AG04449 (cell line): ENCODE results near the gene PRDM1.

ENCODE experiments used
- CTCF ChIA-PET: fragments of 350-600 bp; formaldehyde crosslinking; extraction: SDS; loops from one replicate; lab custom pipeline; 2021; ENCODE audit warnings: antibody characterized with exemption; lab: Yijun Ruan, JAX
- POLR2A ChIA-PET: fragments of 400-600, 350-600 bp; formaldehyde crosslinking; extraction: SDS; loops from one replicate; lab custom pipeline; 2020; ENCODE audit warnings: antibody characterized with exemption, inconsistent platforms; lab: Yijun Ruan, JAX
- DNase-seq: peaks from one replicate; pipeline ENCODE4 v3.0.0-alpha.2; 2010; ENCODE audit warnings: low read depth, low spot score
- H3K4me3 ChIP-seq: 2 replicates; pipeline ENCODE4 v1.5.1; 2011; ENCODE audit warnings: low read depth, mild to moderate bottlenecking, control low read depth, low read length
- CTCF ChIP-seq: IDR thresholded peaks from one replicate; pipeline ENCODE4 v1.5.1; 2011; ENCODE audit warnings: mild to moderate bottlenecking, moderate library complexity, low read length, control low read depth, inconsistent platforms; ENCODE audit not compliant: insufficient read depth; ENCODE audit errors: missing control alignments

PRDM1 gene

GRCh38 chr6:106100755-106101154, 14.6 kb downstream of the PRDM1 start:
- CTCF ChIA-PET, result no interaction called here
- H3K4me3 ChIP-seq, result no peak overlapping the region
- no peak for TF ChIP-seq CTCF
- POLR2A ChIA-PET, result no interaction called here
- DNase-seq, result no peak

GRCh38 chr6:106101466-106101865, 15.3 kb downstream of the PRDM1 start:
- no peak for DNase-seq
- TF ChIP-seq CTCF, result no peak
- ChIA-PET CTCF (no interaction called here), POLR2A (no interaction called here)
- no peak overlapping the region for H3K4me3 ChIP-seq

GRCh38 chr6:106102034-106102433, 15.9 kb downstream of the PRDM1 start:
- no peak for DNase-seq
- ChIA-PET CTCF (no interaction called here), POLR2A (no interaction called here)
- H3K4me3 ChIP-seq, result no peak overlapping the region
- no peak for TF ChIP-seq CTCF

GRCh38 chr6:106102967-106103727, 17.0 kb downstream of the PRDM1 start:
- TF ChIP-seq CTCF, result no peak
- ChIA-PET POLR2A (no interaction called here), CTCF (interaction anchor here (3.0 kb wide), 1 partner anchor 120 kb away, joined by 13 read pairs; no protein-coding TSS in a partner anchor)
- H3K4me3 ChIP-seq, result no peak overlapping the region
- DNase-seq, result no peak

- DNase-seq, result no peak
- CTCF ChIA-PET, result interaction anchor here (3.0 kb wide), 1 partner anchor 120 kb away, joined by 13 read pairs; no protein-coding TSS in a partner anchor
Observed at GRCh38 chr6:106103728-106104109, 17.6 kb downstream of the PRDM1 start.

More at GRCh38 chr6:106103728-106104109, 17.6 kb downstream of the PRDM1 start:
- POLR2A ChIA-PET, result interaction anchor here (0.7 kb wide), 1 partner anchor 79 kb away, joined by 3 read pairs; no protein-coding TSS in a partner anchor
- no peak overlapping the region for H3K4me3 ChIP-seq
- no peak for TF ChIP-seq CTCF
